ENCODE data around the gene LRIT2. TPM values are rescaled to one million over a fixed set of nuclear protein-coding genes. Genes with fewer than 3 reads are reported as not detected.
"Not testable (repeated sequence)": the region's sequence is repeated elsewhere in the genome, so short reads cannot be mapped to it uniquely, and the experiment has no call there.

The LRIT2 gene
- total RNA-seq, 2 experiments from 2014 or later = not detected

DNA sequence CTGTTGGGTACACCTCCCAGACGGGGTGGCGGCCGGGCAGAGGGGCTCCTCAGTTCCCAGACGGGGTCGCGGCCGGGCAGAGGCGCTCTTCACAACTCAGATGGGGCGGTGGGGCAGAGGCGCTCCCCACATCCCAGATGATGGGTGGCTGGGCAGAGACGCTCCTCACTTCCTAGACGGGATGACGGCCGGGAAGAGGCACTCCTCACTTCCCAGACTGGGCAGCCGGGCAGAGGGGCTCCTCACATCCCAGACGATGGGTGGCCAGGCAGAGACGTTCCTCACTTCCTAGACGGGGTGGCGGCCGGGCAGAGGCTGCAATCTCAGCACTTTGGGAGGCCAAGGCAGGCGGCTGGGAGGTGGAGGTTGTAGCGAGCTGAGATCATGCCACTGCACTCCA, 45.0 kb downstream of the LRIT2 start:
- CTCF ChIA-PET; H3K9me3 Mint-ChIP-seq; POLR2A ChIA-PET; H3K27ac Mint-ChIP-seq; H3K36me3 Mint-ChIP-seq (ENCODE audit: low read depth); H3K27me3 Mint-ChIP-seq; H3K4me1 Mint-ChIP-seq; H3K4me3 Mint-ChIP-seq; DNase-seq: not testable (repeated sequence)

GRCh38 chr10:84179059-84179710, 46.2 kb downstream of the LRIT2 start:
- no peak overlapping the region for H3K4me3 Mint-ChIP-seq
- no peak overlapping the region for H3K27ac Mint-ChIP-seq
- no peaks in the 10 kb centered on the region for H3K9me3 Mint-ChIP-seq
- no peaks in the 10 kb centered on the region for H3K27me3 Mint-ChIP-seq
- no peak for DNase-seq
- ChIA-PET POLR2A (no interaction called here), CTCF (no interaction called here)
- H3K4me1 Mint-ChIP-seq = no peaks in the 10 kb centered on the region
- no peaks in the 10 kb centered on the region for H3K36me3 Mint-ChIP-seq (ENCODE audit: low read depth)

DNA sequence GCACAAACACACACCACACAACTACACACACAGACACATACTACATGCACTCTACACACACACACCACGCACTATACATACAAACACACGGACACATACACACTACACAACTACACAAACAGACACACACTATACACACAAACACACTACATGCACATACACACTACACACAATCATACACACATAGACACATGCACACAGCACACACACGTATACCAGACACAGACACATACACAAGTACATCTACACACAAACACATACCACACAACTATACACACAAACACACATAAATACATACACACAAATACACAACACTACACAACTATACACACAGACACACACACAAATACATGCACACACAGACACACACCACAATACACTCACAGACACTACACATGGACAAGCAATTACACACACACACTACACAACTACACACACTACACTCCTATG, 47.2 kb downstream of the LRIT2 start:
- DNase-seq = no peak
- Mint-ChIP-seq H3K36me3 (ENCODE audit: low read depth) (no peaks in the 10 kb centered on the region), H3K27me3 (no peaks in the 10 kb centered on the region), H3K9me3 (no peaks in the 10 kb centered on the region), H3K27ac (no peak overlapping the region), H3K4me1 (no peaks in the 10 kb centered on the region), H3K4me3 (no peak overlapping the region)
- ChIA-PET POLR2A (interaction anchor here (1.0 to 1.6 kb wide), 3 partner anchors 21 to 39 kb away, joined by 3 to 12 read pairs (median 4); partner anchors contain the start of gene GHITM), CTCF (interaction anchor here (2.0 kb wide), 1 partner anchor 30 kb away, joined by 8 read pairs; no protein-coding TSS in a partner anchor)

- POLR2A ChIA-PET = interaction anchor here (1.0 to 1.6 kb wide), 3 partner anchors 21 to 38 kb away, joined by 3 to 12 read pairs (median 4); partner anchors contain the start of gene GHITM
- no peaks in the 10 kb centered on the region for H3K9me3 Mint-ChIP-seq
- CTCF ChIA-PET = interaction anchor here (2.0 kb wide), 1 partner anchor 29 kb away, joined by 8 read pairs; no protein-coding TSS in a partner anchor
- no peak overlapping the region for H3K4me3 Mint-ChIP-seq
- H3K27ac Mint-ChIP-seq = no peak overlapping the region
- H3K4me1 Mint-ChIP-seq = no peaks in the 10 kb centered on the region
- H3K27me3 Mint-ChIP-seq = no peaks in the 10 kb centered on the region
- no peaks in the 10 kb centered on the region for H3K36me3 Mint-ChIP-seq (ENCODE audit: low read depth)
- peak; percentile 76 for DNase-seq
Observed at GRCh38 chr10:84177541-84178141, 47.7 kb downstream of the LRIT2 start.

GRCh38 chr10:84176836-84177474, 48.4 kb downstream of the LRIT2 start:
- no peaks in the 10 kb centered on the region for H3K36me3 Mint-ChIP-seq (ENCODE audit: low read depth)
- ChIA-PET CTCF (interaction anchor here (2.0 kb wide), 1 partner anchor 29 kb away, joined by 8 read pairs; no protein-coding TSS in a partner anchor), POLR2A (interaction anchor here (1.0 to 1.6 kb wide), 3 partner anchors 20 to 38 kb away, joined by 3 to 12 read pairs (median 4); partner anchors contain the start of gene GHITM)
- no peak overlapping the region for H3K4me3 Mint-ChIP-seq
- peak overlapping the region; percentile 66 for H3K27ac Mint-ChIP-seq
- no peaks in the 10 kb centered on the region for H3K9me3 Mint-ChIP-seq
- no peaks in the 10 kb centered on the region for H3K27me3 Mint-ChIP-seq
- H3K4me1 Mint-ChIP-seq = no peaks in the 10 kb centered on the region
- DNase-seq = no peak

GRCh38 chr10:84176351-84176750, 49.0 kb downstream of the LRIT2 start:
- Mint-ChIP-seq H3K27ac (peak overlapping the region; percentile 66), H3K36me3 (ENCODE audit: low read depth) (no peaks in the 10 kb centered on the region), H3K4me3 (no peak overlapping the region), H3K9me3 (no peaks in the 10 kb centered on the region), H3K27me3 (no peaks in the 10 kb centered on the region), H3K4me1 (no peaks in the 10 kb centered on the region)
- DNase-seq = no peak
- POLR2A ChIA-PET = interaction anchor here (1.4 to 1.6 kb wide), 2 partner anchors 37 to 38 kb away, joined by 3 to 12 read pairs; partner anchors contain the start of gene GHITM
- CTCF ChIA-PET = interaction anchor here (2.0 kb wide), 1 partner anchor 28 kb away, joined by 8 read pairs; no protein-coding TSS in a partner anchor

GRCh38 chr10:84175436-84175835, 49.9 kb downstream of the LRIT2 start:
- no peak overlapping the region for H3K27ac Mint-ChIP-seq
- H3K9me3 Mint-ChIP-seq = no peaks in the 10 kb centered on the region
- CTCF ChIA-PET = no interaction called here
- no peaks in the 10 kb centered on the region for H3K36me3 Mint-ChIP-seq (ENCODE audit: low read depth)
- H3K4me3 Mint-ChIP-seq = no peak overlapping the region
- DNase-seq = no peak
- H3K27me3 Mint-ChIP-seq = no peaks in the 10 kb centered on the region
- POLR2A ChIA-PET = interaction anchor here (1.4 kb wide), 1 partner anchor 37 kb away, joined by 3 read pairs; the partner anchor contains the start of gene GHITM
- H3K4me1 Mint-ChIP-seq = no peaks in the 10 kb centered on the region

DNA sequence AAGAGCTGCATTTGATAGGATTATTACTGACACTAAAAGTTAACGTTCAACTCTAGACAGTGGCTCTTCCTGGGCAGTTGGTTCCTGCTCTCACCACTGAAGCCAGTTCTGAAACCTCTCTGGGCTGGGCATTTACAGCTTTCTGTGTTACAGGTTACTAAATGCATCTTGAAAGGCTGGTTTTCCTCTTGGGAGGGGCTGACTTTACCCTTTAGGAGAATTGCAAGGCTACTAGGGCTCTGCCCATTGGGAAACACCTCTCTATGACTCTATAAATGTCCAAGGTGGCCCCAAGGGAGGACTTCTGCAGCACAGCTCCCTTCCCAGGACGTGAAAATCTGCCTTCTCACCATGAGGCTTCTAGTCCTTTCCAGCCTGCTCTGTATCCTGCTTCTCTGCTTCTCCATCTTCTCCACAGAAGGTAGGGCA, 51.8 kb downstream of the LRIT2 start, which contains the start of gene GPR15LG:
Gene GPR15LG, plus strand, starts transcription at position 301 of the 429 bp plus-strand sequence. Its CDS starts 51 bp downstream, at position 352.
- no peak for DNase-seq
- no peaks in the 10 kb centered on the region for H3K9me3 Mint-ChIP-seq
- H3K27ac Mint-ChIP-seq = no peak within 1 kb of the TSS
- ChIA-PET CTCF (interaction anchor here (1.3 kb wide), 1 partner anchor 26 kb away, joined by 3 read pairs; no protein-coding TSS in a partner anchor), POLR2A (no interaction called here)
- H3K4me3 Mint-ChIP-seq = no peak within 1 kb of the TSS
- H3K27me3 Mint-ChIP-seq = no peaks in the 10 kb centered on the region
- no peaks in the 10 kb centered on the region for H3K4me1 Mint-ChIP-seq
- no peaks in the 10 kb centered on the region for H3K36me3 Mint-ChIP-seq (ENCODE audit: low read depth)

GRCh38 chr10:84172467-84173356, 52.6 kb downstream of the LRIT2 start:
- H3K27ac Mint-ChIP-seq = no peak overlapping the region
- ChIA-PET POLR2A (no interaction called here), CTCF (no interaction called here)
- H3K9me3 Mint-ChIP-seq = no peaks in the 10 kb centered on the region
- DNase-seq = no peak
- no peak overlapping the region for H3K4me3 Mint-ChIP-seq
- no peaks in the 10 kb centered on the region for H3K36me3 Mint-ChIP-seq (ENCODE audit: low read depth)
- no peaks in the 10 kb centered on the region for H3K4me1 Mint-ChIP-seq
- H3K27me3 Mint-ChIP-seq = no peaks in the 10 kb centered on the region

GRCh38 chr10:84171700-84172466, 53.5 kb downstream of the LRIT2 start:
- CTCF ChIA-PET; H3K9me3 Mint-ChIP-seq; H3K4me1 Mint-ChIP-seq; H3K36me3 Mint-ChIP-seq (ENCODE audit: low read depth); H3K4me3 Mint-ChIP-seq; DNase-seq; POLR2A ChIA-PET; H3K27me3 Mint-ChIP-seq; H3K27ac Mint-ChIP-seq: not testable (repeated sequence)

DNA sequence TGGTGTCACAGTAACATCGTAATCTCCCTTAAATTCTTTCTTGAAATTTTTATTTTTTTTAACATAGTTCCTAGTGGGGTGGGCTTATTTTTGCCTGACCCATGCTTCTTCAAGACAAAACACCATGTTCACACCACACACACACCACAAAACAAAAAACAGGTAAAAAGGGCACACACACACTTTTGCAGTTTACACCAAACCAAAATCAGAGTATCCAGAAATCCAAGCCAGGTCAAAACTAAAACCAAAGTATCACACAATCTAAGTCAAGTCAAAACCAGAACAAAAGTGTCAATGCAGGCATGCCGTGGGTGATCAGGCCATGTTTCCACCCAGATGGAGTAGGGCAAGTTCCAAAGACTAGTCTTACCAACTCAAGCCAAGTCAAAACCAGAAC, 54.1 kb downstream of the LRIT2 start:
- H3K4me1 Mint-ChIP-seq; DNase-seq; H3K27ac Mint-ChIP-seq; POLR2A ChIA-PET; H3K27me3 Mint-ChIP-seq; H3K4me3 Mint-ChIP-seq; H3K36me3 Mint-ChIP-seq (ENCODE audit: low read depth); CTCF ChIA-PET; H3K9me3 Mint-ChIP-seq: not testable (repeated sequence)

Data from activated CD4-positive, alpha-beta memory T cell treated with anti-CD3 and anti-CD28 coated beads, Interleukin-2, amount 10 ng/mL, durations not matched to agents 7 days and 5 days (primary cell).